Effector memory CD4-positive, alpha-beta T cell (primary cell): ENCODE results near the gene UNC93A.
"Not testable (repeated sequence)": the region's sequence is repeated elsewhere in the genome, so short reads cannot be mapped to it uniquely, and the experiment has no call there.

Source experiments
- DNase-seq, 3 donors: peaks; one replicate each; pipeline ENCODE4 v3.0.0-alpha.2; 2020
- H3K27ac ChIP-seq: 2 replicates; pipeline ENCODE4 v1.7.0; 2013; ENCODE audit warnings: mild to moderate bottlenecking, low read length, moderate library complexity; ENCODE audit not compliant: insufficient read depth, poor library complexity, severe bottlenecking
- H3K27me3 ChIP-seq: replicated peaks from 2 replicates; pipeline ENCODE4 v1.7.0; 2013; ENCODE audit warnings: mild to moderate bottlenecking, low read length; ENCODE audit not compliant: insufficient read depth, control insufficient read depth, poor library complexity, severe bottlenecking
- H3K36me3 ChIP-seq: 2 replicates; pipeline ENCODE4 v1.7.0; 2013; ENCODE audit warnings: mild to moderate bottlenecking, low read length, moderate library complexity; ENCODE audit not compliant: control insufficient read depth, insufficient read depth
- H3K4me1 ChIP-seq: 2 replicates; pipeline ENCODE4 v1.7.0; 2013; ENCODE audit warnings: low read length, mild to moderate bottlenecking; ENCODE audit not compliant: control insufficient read depth, insufficient read depth, poor library complexity, severe bottlenecking
- H3K4me3 ChIP-seq: 2 replicates; pipeline ENCODE4 v1.7.0; 2013; ENCODE audit warnings: low read length, low read depth, mild to moderate bottlenecking; ENCODE audit not compliant: insufficient read depth, poor library complexity, severe bottlenecking
- H3K9me3 ChIP-seq: 2 replicates; pipeline ENCODE4 v1.7.0; 2013; ENCODE audit warnings: mild to moderate bottlenecking, low read length, moderate library complexity; ENCODE audit not compliant: control insufficient read depth

Gene UNC93A

DNA sequence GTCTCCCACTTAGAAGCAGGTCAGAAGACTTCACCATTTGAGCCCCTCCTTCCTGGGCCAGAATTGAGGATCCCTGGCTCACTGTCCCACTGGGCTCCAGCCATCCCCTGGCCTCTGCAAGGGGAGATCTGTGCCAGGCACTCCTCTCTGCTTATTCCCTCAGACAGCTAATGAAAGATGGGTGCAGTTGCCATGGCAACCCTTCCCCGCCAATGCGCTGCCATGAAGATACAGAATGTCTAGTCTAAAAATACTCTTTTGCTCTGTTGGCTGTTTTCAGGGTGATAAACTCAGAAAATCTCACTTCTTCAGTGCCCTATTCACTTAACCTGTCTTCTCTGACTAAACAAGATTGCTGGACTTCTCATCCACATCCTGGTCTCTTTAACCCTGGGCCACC is 20.2 kb downstream of the UNC93A start:
- H3K9me3 ChIP-seq: no peaks in the 10 kb centered on the region
- H3K4me3 ChIP-seq: no peak overlapping the region
- no peak for DNase-seq
- no peaks in the 10 kb centered on the region for H3K27me3 ChIP-seq
- H3K4me1 ChIP-seq: no peaks in the 10 kb centered on the region
- H3K27ac ChIP-seq: no peak overlapping the region
- H3K36me3 ChIP-seq: no peaks in the 10 kb centered on the region

DNA sequence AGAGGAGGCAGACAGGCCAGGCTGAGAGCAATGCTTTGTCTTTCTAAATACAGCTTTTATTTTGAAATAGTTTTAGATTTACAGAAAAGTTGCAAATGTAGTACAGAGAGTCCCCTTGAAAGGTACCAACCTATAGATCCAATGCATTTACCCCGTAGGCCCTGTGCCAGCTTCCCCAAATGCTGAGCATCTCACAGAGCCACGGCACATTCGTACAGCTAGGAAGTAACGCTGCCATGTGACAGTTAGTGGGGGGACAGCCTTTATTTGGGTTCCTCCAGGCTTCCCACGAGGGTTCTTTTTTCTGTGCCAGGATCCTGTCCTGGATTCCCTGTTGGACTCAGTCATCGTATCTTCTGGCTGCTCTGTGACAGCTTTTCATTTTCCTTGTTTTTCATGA is 20.6 kb downstream of the UNC93A start:
- not testable (repeated sequence) for H3K4me1 ChIP-seq, DNase-seq, H3K9me3 ChIP-seq, H3K4me3 ChIP-seq, H3K36me3 ChIP-seq, H3K27ac ChIP-seq, H3K27me3 ChIP-seq

DNA sequence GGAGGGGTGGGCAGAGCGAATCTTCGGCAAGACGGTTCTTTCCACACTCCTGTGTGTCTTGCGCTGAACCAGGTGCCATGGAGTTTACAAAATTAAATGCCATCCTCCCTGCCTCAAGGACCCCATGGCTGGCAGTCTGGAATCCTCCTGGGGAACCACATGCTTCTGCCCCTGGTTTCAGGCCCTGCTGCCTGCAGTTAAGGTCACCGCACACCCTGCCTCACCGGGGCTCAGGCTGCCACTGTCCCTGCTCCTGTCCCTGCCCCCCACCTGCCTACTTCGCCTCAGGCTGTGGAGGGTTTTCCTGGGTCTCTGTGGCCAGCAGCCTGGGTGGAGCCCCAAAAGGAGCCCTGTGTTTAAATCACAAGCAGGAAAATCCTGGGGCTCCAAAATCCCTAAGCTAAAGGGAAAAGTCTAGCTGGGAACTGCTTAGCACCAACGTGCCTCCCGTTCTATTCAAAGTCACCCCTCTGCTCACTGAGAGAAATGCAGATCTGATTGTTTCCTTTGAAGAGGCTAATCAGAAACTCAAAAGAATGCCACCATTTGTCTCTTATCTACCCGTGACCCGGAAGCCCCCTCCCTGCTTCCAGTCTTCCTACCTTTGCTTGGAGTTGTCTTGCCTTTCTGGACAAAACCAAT is 23.2 kb downstream of the UNC93A start:
- Histone ChIP-seq H3K36me3 (no peaks in the 10 kb centered on the region), H3K9me3 (no peaks in the 10 kb centered on the region), H3K27ac (no peak overlapping the region), H3K4me1 (no peaks in the 10 kb centered on the region), H3K27me3 (no peaks in the 10 kb centered on the region), H3K4me3 (no peak overlapping the region)
- no peak for DNase-seq

DNA sequence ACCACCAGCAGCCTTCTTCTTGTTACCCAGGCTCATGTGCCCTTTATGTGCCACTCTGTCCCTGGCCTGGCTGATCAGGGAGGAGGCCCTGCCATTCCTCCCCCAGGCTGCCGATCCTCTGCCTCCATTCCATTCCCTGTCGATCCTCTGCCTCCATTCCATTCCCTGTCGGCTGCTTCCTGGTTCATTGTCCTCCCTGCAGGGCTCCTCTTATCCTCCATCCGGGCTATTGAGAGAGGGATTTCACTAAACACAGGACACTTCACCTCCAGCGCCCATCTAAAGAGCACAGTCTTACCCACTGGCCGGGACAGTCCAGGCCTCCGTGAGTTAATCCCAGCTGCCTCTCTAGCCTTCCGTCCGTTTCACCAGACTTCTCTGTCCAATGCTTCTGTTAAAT is 26.1 kb downstream of the UNC93A start:
- DNase-seq: no peak
- Histone ChIP-seq H3K27me3 (no peaks in the 10 kb centered on the region), H3K4me3 (no peak overlapping the region), H3K36me3 (no peaks in the 10 kb centered on the region), H3K27ac (no peak overlapping the region), H3K4me1 (no peaks in the 10 kb centered on the region), H3K9me3 (no peaks in the 10 kb centered on the region)

DNA sequence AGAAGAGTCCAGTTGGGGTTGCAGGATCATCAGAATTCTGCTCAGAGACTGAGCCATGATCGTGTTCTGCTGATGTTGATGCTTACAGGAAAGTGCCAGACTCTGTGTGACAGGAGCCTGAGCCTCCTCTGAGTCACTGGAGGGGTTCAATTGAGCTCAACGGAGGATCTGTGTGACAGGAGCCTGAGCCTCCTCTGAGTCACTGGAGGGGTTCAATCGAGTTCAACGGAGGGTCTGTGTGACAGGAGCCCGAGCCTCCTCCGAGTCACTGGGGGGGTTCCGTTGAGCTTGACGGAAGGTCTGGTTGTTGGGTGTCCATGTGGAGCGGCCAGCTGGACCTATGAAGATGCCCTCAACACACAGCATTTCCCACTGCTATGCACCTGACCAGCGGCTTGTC is 27.2 kb downstream of the UNC93A start:
- not testable (repeated sequence) for H3K36me3 ChIP-seq, H3K4me3 ChIP-seq, H3K27me3 ChIP-seq, H3K9me3 ChIP-seq, DNase-seq, H3K4me1 ChIP-seq, H3K27ac ChIP-seq

DNA sequence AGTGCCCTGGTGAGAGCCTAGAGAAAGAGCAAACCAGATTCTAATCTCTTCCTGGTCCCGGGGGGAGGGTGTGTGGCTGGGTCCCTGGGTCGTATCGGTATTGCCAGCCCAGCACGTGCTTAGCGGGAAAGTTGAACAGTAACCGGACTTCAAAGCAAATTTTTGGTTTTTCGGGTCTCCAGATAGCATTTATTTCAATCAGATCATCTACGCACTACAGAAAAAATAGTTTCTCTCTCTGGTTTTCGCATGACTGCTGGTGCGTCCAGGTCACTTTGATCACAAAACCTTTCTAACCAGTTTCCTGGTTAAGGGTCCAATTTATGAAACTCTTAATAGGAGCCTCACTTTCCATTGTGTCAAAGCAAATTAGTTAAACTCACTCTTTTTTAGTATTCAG is 27.7 kb downstream of the UNC93A start:
- H3K9me3 ChIP-seq, H3K27ac ChIP-seq, H3K27me3 ChIP-seq, H3K36me3 ChIP-seq, DNase-seq, H3K4me1 ChIP-seq, H3K4me3 ChIP-seq: not testable (repeated sequence)

DNA sequence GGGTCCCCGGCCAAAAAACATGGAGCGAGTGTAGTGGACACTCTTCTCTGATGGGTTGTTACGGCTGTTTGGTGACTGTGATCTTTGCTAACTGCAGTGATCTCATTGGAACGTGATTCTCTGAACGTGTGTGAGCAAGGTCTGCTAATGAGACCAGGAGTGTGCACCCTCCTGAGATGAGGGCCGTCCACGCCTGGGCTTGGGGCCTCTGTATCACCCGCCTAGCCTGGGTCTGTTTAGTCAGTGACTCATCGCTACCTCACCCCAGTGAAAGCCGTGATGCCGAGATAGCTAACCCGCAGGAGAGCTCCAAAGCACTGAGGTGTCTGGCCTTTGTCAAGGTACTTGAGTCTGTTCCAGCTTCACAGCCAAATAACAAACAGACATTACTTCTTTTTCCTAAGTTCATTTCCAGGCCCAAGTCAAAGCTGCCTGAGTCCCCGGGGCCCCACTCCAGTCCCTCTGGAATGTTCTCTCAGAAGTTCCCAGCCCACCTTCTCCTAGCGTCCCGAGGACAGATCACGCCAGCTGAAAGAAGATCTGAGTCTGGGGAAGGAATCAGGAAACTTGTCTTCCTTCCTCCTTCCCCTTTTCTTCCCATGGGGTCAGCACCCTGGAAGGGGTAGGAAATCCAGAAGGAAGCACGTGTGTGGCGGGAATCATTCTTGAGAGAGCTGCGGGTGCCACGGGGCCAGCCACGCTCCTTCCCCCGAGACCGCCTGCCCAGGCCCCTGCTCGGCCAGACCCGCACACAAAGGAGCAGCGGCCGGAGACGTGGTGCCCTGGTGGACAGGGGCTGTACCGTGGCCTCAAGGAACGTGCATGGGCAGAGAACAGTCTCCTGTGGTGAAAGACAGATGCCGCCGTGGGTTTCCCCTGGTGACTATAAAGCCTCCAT is 29.0 kb downstream of the UNC93A start:
- H3K36me3 ChIP-seq, H3K27me3 ChIP-seq, H3K4me3 ChIP-seq, H3K9me3 ChIP-seq, H3K4me1 ChIP-seq, DNase-seq, H3K27ac ChIP-seq: not testable (repeated sequence)

DNA sequence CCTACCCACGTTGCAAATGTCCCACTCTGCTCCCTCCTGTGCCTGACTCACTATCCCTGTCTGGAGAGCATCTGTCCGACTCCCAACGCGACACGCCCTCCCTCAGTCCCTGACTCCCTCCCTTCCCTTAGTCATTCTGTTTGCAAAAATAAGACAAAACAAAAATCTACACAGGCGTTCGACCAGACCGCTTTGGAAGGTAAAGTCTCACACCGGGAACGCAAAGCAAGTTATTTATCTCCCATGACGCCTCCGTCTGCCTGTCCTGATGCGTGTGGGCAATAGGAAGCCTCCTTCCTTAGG is 29.6 kb downstream of the UNC93A start:
- H3K9me3 ChIP-seq, DNase-seq, H3K4me1 ChIP-seq, H3K27me3 ChIP-seq, H3K27ac ChIP-seq, H3K4me3 ChIP-seq, H3K36me3 ChIP-seq: not testable (repeated sequence)

DNA sequence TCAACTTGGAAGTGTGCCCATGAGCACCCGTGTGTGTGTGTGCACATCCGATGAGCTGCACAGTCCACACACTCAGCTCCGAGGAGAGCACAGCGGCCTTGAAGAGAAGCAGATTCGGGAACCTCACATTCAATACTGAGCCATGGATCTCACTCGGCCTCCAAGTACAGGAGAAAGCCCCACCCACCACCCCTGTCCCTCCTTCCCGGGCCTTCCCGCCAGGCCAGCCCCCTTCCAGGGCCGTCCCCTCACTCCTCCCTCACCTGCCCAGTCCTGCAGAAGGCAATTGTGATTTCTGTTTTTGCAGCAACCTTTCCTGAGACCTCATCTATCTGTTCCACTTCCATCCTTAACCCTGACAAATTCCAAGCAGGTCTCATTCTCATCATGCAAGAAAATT is 30.1 kb downstream of the UNC93A start:
- not testable (repeated sequence) for H3K27ac ChIP-seq, H3K36me3 ChIP-seq, H3K27me3 ChIP-seq, H3K4me1 ChIP-seq, H3K4me3 ChIP-seq, DNase-seq, H3K9me3 ChIP-seq

DNA sequence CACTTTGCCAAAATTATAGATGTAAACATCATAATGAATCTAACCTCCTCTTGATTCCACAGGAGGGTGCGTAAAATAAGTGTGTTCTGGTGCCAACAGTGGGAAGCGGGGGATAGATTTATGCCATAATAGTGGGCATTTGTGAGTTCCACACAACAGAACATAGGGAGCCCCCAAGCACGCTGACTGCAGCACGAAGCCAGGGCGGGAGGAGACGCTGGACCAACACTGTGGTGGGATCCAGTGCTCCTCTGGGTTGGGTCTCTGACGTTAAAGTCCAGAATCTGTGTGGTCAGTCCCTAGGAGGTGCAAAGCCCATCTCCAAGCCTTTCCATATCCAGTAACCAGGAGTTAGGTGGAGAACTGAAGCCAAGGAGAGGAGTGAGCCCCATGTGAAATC is 32.0 kb downstream of the UNC93A start:
- H3K4me3 ChIP-seq: no peak overlapping the region
- DNase-seq: no peak
- H3K27me3 ChIP-seq: no peaks in the 10 kb centered on the region
- no peaks in the 10 kb centered on the region for H3K4me1 ChIP-seq
- no peaks in the 10 kb centered on the region for H3K9me3 ChIP-seq
- no peaks in the 10 kb centered on the region for H3K36me3 ChIP-seq
- H3K27ac ChIP-seq: no peak overlapping the region
